Sigmoid colon (tissue), 7 donors: ENCODE data around the gene CUX1. TPM values are rescaled to one million over a fixed set of nuclear protein-coding genes. Genes with fewer than 3 reads are reported as not detected.

Source experiments
- DNase-seq: peaks from one replicate; pipeline ENCODE4 v3.0.0-alpha.2; 2019
- H3K27ac ChIP-seq, 4 donors: fragments of 200-600 bp; sonication (generic); one replicate each; pipeline ENCODE4 v1.5.1; 2016 to 2019; ENCODE audit warnings: mild to moderate bottlenecking in 1 of 4
- H3K27me3 ChIP-seq, 3 donors: fragments of 200-600 bp; sonication (generic); one replicate each; pipeline ENCODE4 v1.5.1; 2019; ENCODE audit warnings: mild to moderate bottlenecking in 1 of 3
- H3K36me3 ChIP-seq, 4 donors: fragments of 200-600 bp; sonication (generic); one replicate each; pipeline ENCODE4 v1.5.1; 2016 to 2019
- H3K4me1 ChIP-seq, 4 donors: fragments of 200-600 bp; sonication (generic); one replicate each; pipeline ENCODE4 v1.5.1; 2017 to 2019
- H3K4me3 ChIP-seq, 4 donors: fragments of 200-600 bp; sonication (generic); one replicate each; pipeline ENCODE4 v1.5.1; 2017 to 2019; ENCODE audit warnings: mild to moderate bottlenecking in 2 of 4, moderate library complexity in 1 of 4
- H3K9me3 ChIP-seq, 4 donors: fragments of 200-600 bp in 3 of 4; sonication (generic) in 3 of 4; one replicate each; pipeline versions ENCODE4 v1.5.1 to v1.6.1; 2013 to 2019
- EP300 ChIP-seq, 4 donors: sonication (generic); formaldehyde crosslinking; IDR thresholded peaks; one replicate each; pipeline ENCODE4 v1.6.1; 2017; ENCODE audit warnings: antibody characterized with exemption in 4 of 4
- POLR2A ChIP-seq, 2 donors: fragments of 450-650 bp; IDR thresholded peaks; one replicate each; pipeline ENCODE4 v1.6.1; 2016; ENCODE audit warnings: antibody characterized with exemption in 2 of 2, mild to moderate bottlenecking in 2 of 2, moderate library complexity in 2 of 2
- POLR2AphosphoS5 ChIP-seq, 4 donors: sonication (generic); formaldehyde crosslinking; IDR thresholded peaks; one replicate each; pipeline ENCODE4 v1.6.1; 2017; ENCODE audit warnings: antibody characterized with exemption in 4 of 4
- WGBS, 2 donors: extraction: QIAGEN DNeasy Blood & Tissue Kit; methylation state at CpG; one replicate each; pipeline ENCODE4 v1.1.7; 2013; 5-methylcytosine and 5-hydroxymethylcytosine counted together
- intact Hi-C: fragments of 100-400 bp; cut with DNase I; formaldehyde crosslinking; loops from one replicate; pipeline ENCODE4 v1.15.1; 2023
- polyA plus RNA-seq, 3 donors: library from polyadenylated mRNA; stranded (reverse); fragments of 200-250 nt; gene quantifications; one replicate each; pipeline ENCODE4 v1.2.3, GENCODE V29; 2013
- total RNA-seq, 4 donors: library from RNA; depleted of rRNA; stranded (reverse); fragments of >200 nt; gene quantifications; one replicate each; pipeline ENCODE4 v1.1.0, GENCODE V29; 2016
- TF ChIP-seq, protein P1 (sequence below), 4 experiments: fragments of 450-650 bp in 3 of 4; fragments of 200-600 bp in 1 of 4; IDR thresholded peaks; one replicate each; pipeline ENCODE4 v1.5.1; 2016 to 2019; ENCODE audit warnings: antibody characterized with exemption in 4 of 4, mild to moderate bottlenecking in 3 of 4, moderate library complexity in 2 of 4
- donor health status: healthy with polysubstance abuse.
- donor health status: Bipolar disorder and iron deficiency.
- donor health status: healthy.

The CUX1 gene
- total and polyA plus RNA-seq, 7 donors, result 46.7 to 127 (median 49.9) TPM

DNA sequence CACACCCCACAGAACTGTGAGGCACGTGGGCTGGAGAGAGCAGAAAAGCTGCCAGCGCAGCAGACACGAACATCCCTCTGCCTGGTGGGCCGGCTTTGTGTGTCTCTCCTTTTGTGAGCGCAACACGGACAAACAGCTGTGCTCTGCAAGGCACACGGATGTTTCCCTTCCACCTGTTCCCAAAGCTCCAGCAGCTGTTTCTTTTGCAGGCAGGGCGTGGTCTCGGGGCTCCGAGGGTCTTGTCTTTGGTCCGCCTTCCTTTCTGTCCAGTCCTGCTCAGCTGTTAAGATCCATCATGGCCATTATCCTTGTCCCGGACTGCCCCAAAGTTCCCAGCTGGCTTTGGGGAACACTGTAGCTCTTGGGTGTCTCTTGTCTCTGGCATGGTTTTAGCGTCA lies 436.5 kb downstream of the CUX1 start:
- intact Hi-C loops, result no loop called here
- Histone ChIP-seq H3K9me3 (no peaks in the 10 kb centered on the region), H3K27me3 (no peaks in the 10 kb centered on the region), H3K36me3 (peaks cover 0 to 16% (median 7%) of the 10 kb centered on the region in 4 donors), H3K27ac (no peak overlapping the region), H3K4me1 (no peaks in the 10 kb centered on the region), H3K4me3 (no peak overlapping the region)
- 90 to 91% methylated on average over 13 of the region's 13 CpGs for WGBS, 2 donors
- no peak for DNase-seq
- TF ChIP-seq EP300 (IDR thresholded peaks at IDR 0.05) (no peak), POLR2AphosphoS5 (IDR thresholded peaks at IDR 0.05) (no peak), POLR2A (IDR thresholded peaks at IDR 0.05) (no peak)
- TF ChIP-seq, protein P1, sequence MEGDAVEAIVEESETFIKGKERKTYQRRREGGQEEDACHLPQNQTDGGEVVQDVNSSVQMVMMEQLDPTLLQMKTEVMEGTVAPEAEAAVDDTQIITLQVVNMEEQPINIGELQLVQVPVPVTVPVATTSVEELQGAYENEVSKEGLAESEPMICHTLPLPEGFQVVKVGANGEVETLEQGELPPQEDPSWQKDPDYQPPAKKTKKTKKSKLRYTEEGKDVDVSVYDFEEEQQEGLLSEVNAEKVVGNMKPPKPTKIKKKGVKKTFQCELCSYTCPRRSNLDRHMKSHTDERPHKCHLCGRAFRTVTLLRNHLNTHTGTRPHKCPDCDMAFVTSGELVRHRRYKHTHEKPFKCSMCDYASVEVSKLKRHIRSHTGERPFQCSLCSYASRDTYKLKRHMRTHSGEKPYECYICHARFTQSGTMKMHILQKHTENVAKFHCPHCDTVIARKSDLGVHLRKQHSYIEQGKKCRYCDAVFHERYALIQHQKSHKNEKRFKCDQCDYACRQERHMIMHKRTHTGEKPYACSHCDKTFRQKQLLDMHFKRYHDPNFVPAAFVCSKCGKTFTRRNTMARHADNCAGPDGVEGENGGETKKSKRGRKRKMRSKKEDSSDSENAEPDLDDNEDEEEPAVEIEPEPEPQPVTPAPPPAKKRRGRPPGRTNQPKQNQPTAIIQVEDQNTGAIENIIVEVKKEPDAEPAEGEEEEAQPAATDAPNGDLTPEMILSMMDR (IDR thresholded peaks at IDR 0.05), result no peak

DNA sequence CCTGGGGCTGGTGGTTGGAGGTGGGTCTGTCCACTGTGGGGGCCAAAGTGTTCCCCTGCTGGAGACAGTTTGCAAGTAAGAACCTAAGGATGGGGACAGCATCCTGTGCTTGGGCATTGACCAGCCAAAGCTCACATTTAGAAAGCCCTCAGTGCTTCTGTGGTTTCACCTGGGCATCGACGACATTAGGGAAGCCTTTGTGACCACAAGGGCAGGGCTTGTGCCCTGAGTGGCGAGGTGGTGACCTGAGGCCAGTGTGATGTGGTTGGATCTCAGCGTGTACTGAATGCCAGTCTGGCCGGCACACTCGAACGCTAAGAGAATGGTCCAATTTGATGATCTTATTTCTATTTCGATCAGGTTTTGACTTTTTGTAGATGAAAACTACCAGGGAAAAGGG lies 437.1 kb downstream of the CUX1 start:
- no peak for DNase-seq
- Histone ChIP-seq H3K27ac (no peak overlapping the region), H3K4me3 (no peak overlapping the region), H3K27me3 (no peaks in the 10 kb centered on the region), H3K36me3 (peaks cover 0 to 11% (median 4%) of the 10 kb centered on the region in 4 donors), H3K4me1 (no peaks in the 10 kb centered on the region), H3K9me3 (no peaks in the 10 kb centered on the region)
- WGBS, 2 donors, result 88 to 90% methylated on average over 8 of the region's 8 CpGs
- intact Hi-C loops, result no loop called here
- TF ChIP-seq EP300 (IDR thresholded peaks at IDR 0.05) (no peak), POLR2A (IDR thresholded peaks at IDR 0.05) (no peak), POLR2AphosphoS5 (IDR thresholded peaks at IDR 0.05) (no peak)
- TF ChIP-seq, protein P1 (IDR thresholded peaks at IDR 0.05), result no peak

DNA sequence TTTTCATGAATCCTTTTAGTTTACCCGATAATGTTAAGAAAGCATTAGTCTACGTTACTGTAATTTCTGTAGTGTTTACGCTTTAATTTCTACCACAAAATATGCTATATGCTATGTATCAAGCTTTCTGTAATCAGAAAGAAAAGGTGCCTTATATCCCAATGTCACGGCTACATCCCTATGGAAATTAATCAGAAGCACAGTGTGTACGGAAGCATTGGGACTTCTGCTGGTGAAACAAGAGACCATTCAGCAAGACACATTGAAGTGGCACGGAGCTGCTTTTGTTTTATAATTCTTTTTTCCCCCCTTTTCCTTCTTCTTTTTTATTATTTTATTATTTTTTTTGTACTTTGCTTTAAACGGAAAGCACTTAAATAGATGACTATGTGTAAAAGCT lies 438.1 kb downstream of the CUX1 start:
- Histone ChIP-seq H3K27me3 (no peaks in the 10 kb centered on the region), H3K4me3 (no peak overlapping the region), H3K27ac (no peak overlapping the region), H3K4me1 (no peaks in the 10 kb centered on the region), H3K9me3 (no peaks in the 10 kb centered on the region), H3K36me3 (peaks cover 0 to 1% (median under 1%) of the 10 kb centered on the region in 4 donors)
- no peak for TF ChIP-seq POLR2A (IDR thresholded peaks at IDR 0.05)
- TF ChIP-seq EP300 (IDR thresholded peaks at IDR 0.05), result no peak
- no peak for TF ChIP-seq POLR2AphosphoS5 (IDR thresholded peaks at IDR 0.05)
- no peak for DNase-seq
- WGBS, 2 donors, result 93 to 95% methylated on average over 7 of the region's 7 CpGs
- intact Hi-C loops, result no loop called here

DNA sequence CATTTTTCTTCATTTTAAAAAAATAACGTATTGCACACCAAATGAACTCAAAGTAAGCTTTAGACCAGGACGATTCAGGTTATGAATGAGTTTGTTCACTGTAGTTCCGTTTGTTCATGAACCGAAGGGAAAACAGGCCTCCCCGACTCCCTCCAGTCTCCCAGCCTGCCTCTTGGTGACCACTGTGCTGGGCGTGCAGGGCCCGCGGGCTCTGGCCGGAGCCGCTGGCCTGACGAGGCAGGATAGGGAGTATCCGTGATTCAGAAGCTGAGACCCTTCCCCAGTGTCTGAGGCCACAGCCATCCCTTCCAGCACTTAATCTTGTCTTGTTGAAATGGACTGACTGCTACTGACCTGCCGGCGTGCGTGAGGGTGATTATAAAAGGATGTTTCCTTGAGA lies 438.5 kb downstream of the CUX1 start:
- 95% methylated on average over 15 of the region's 15 CpGs for WGBS, 2 donors
- no peaks in the 10 kb centered on the region for H3K36me3 ChIP-seq
- TF ChIP-seq POLR2AphosphoS5 (IDR thresholded peaks at IDR 0.05), result no peak
- TF ChIP-seq, protein P1 (IDR thresholded peaks at IDR 0.05), result no peak
- intact Hi-C loops, result no loop called here
- no peaks in the 10 kb centered on the region for H3K27me3 ChIP-seq
- H3K4me3 ChIP-seq, result no peak overlapping the region
- H3K9me3 ChIP-seq, result no peaks in the 10 kb centered on the region
- no peaks in the 10 kb centered on the region for H3K4me1 ChIP-seq
- DNase-seq, result no peak
- H3K27ac ChIP-seq, result no peak overlapping the region

DNA sequence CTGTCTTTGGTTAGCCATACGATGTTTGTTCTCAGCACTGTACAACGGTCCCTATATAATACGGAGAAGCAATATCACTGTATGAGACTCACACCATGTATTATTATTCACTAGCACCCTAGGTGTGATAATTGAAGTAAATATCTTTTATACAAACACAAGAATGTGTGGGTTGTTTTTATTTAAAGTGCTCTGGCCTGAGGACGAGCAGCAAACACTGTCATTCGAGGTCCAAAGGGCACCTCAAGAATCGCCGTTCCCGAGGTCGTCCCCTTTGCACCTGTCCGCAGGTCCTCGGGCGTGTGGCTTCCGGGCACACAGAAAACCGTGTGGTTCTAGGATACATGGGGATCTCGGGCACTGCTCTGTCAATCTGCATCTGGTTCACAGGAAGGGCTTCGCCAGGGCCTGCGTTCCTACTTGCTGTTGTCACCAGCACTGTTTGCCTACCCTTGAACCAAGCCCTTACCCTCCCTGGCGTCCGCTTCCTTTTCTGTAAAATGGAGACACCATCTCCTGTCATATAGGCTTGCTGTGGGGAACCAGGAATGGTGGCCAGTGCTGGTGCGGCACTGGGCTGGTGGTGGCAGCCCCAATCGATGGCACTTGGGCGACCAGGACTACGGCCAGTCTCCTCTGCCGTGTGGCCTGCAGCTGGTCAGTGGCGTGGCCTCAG lies 440.8 kb downstream of the CUX1 start:
- WGBS, 2 donors, result 82 to 91% methylated on average over 25 of the region's 25 CpGs
- Histone ChIP-seq H3K27me3 (no peaks in the 10 kb centered on the region), H3K9me3 (no peaks in the 10 kb centered on the region), H3K4me3 (no peak overlapping the region), H3K4me1 (no peaks in the 10 kb centered on the region), H3K36me3 (no peaks in the 10 kb centered on the region), H3K27ac (no peak overlapping the region)
- TF ChIP-seq, protein P1 (IDR thresholded peaks at IDR 0.05), result no peak
- no peak for TF ChIP-seq POLR2AphosphoS5 (IDR thresholded peaks at IDR 0.05)
- no peak for TF ChIP-seq POLR2A (IDR thresholded peaks at IDR 0.05)
- no peak for TF ChIP-seq EP300 (IDR thresholded peaks at IDR 0.05)
- DNase-seq, result no peak
- intact Hi-C loops, result no loop called here
